Ishikawa (cell line): ENCODE measurements around the gene DNAJC18.

ENCODE experiments used
- CEBPB ChIP-seq: IDR thresholded peaks from 2 replicates; pipeline ENCODE4 v1.6.1; 2012
- CREB1 ChIP-seq: IDR thresholded peaks from 2 replicates; pipeline ENCODE4 v1.6.1; 2012; ENCODE audit warnings: low read depth
- EGR1 ChIP-seq: IDR thresholded peaks from 2 replicates; pipeline ENCODE4 v1.6.1; 2012
- EP300 ChIP-seq: IDR thresholded peaks from 2 replicates; pipeline ENCODE4 v1.6.1; 2012; ENCODE audit warnings: borderline replicate concordance
- FOXM1 ChIP-seq: IDR thresholded peaks from 2 replicates; pipeline ENCODE4 v1.6.1; 2012; ENCODE audit warnings: low read depth, borderline replicate concordance
- MAX ChIP-seq: IDR thresholded peaks from 2 replicates; pipeline ENCODE4 v1.6.1; 2012
- NFIC ChIP-seq: IDR thresholded peaks from 2 replicates; pipeline ENCODE4 v1.6.1; 2012
- RAD21 ChIP-seq: IDR thresholded peaks from 2 replicates; pipeline ENCODE4 v1.6.1; 2012; ENCODE audit warnings: low read depth
- REST ChIP-seq: IDR thresholded peaks from 2 replicates; pipeline ENCODE4 v1.6.1; 2012; ENCODE audit warnings: low read depth, mild to moderate bottlenecking
- TAF1 ChIP-seq: IDR thresholded peaks from 2 replicates; pipeline ENCODE4 v1.6.1; 2012; ENCODE audit warnings: low read depth, mild to moderate bottlenecking
- TCF12 ChIP-seq: IDR thresholded peaks from 2 replicates; pipeline ENCODE4 v1.6.1; 2012; ENCODE audit warnings: low read depth
- TEAD4 ChIP-seq: IDR thresholded peaks from 2 replicates; pipeline ENCODE4 v1.6.1; 2012
- USF1 ChIP-seq: IDR thresholded peaks from 2 replicates; pipeline ENCODE4 v1.6.1; 2012
- YY1 ChIP-seq: IDR thresholded peaks from 2 replicates; pipeline ENCODE4 v1.6.1; 2012; ENCODE audit warnings: low read depth
- ZBTB7A ChIP-seq: IDR thresholded peaks from 2 replicates; pipeline ENCODE4 v1.6.1; 2012; ENCODE audit warnings: low read depth

The DNAJC18 gene

GRCh38 chr5:139404484-139404840, 34.9 kb downstream of the DNAJC18 start:
- no peak for TF ChIP-seq FOXM1
- TF ChIP-seq TCF12: no peak
- TF ChIP-seq MAX: no peak
- TF ChIP-seq USF1: no peak
- no peak for TF ChIP-seq CEBPB
- no peak for TF ChIP-seq CREB1
- no peak for TF ChIP-seq ZBTB7A
- TF ChIP-seq TAF1: no peak
- no peak for TF ChIP-seq TEAD4
- no peak for TF ChIP-seq EGR1

GRCh38 chr5:139403787-139404483, 35.4 kb downstream of the DNAJC18 start, which contains the start of gene SPATA24:
SPATA24 (minus strand) TSS chr5:139404089; CDS start chr5:139404060, 29 bp downstream.
- TF ChIP-seq EP300: peak; percentile 18; the same call in 1 of the 2 replicates
- TF ChIP-seq NFIC: no peak
- TF ChIP-seq MAX: peak; percentile 83
- no peak; the same call in 1 of the 2 replicates for TF ChIP-seq TAF1
- TF ChIP-seq EGR1: peak; percentile 98
- peak; percentile 92 for TF ChIP-seq YY1
- peak; percentile 70 for TF ChIP-seq TEAD4
- no peak; the same call in 1 of the 2 replicates for TF ChIP-seq TCF12
- no peak for TF ChIP-seq CEBPB
- TF ChIP-seq USF1: 0 out of 2 replicates have a peak, but pooled peaks have one; percentile 12
- no peak for TF ChIP-seq ZBTB7A
- TF ChIP-seq CREB1: peak; percentile 75

- TF ChIP-seq NFIC (no peak), ZBTB7A (no peak), TCF12 (no peak), TEAD4 (no peak), CREB1 (no peak), YY1 (no peak), USF1 (no peak), REST (no peak), MAX (no peak), EGR1 (no peak)
These were observed 35.9 kb downstream of the DNAJC18 start for GRCh38 chr5:139403418-139403786.

GRCh38 chr5:139402561-139403158, 36.7 kb downstream of the DNAJC18 start:
- peak; percentile 74 for TF ChIP-seq RAD21
- TF ChIP-seq REST: no peak
- TF ChIP-seq FOXM1: no peak
- TF ChIP-seq EGR1: no peak

GRCh38 chr5:139401546-139401945, 37.8 kb downstream of the DNAJC18 start:
- no peak for TF ChIP-seq CREB1
- TF ChIP-seq TEAD4: no peak
- TF ChIP-seq RAD21: no peak
- TF ChIP-seq CEBPB: no peak
- TF ChIP-seq EP300: no peak
- TF ChIP-seq YY1: no peak
- no peak for TF ChIP-seq MAX
- no peak for TF ChIP-seq ZBTB7A
- TF ChIP-seq FOXM1: no peak
